Thoracic aorta (tissue), 2 donors: ENCODE measurements around the gene COL18A1. TPM values are rescaled to one million over a fixed set of nuclear protein-coding genes. Genes with fewer than 3 reads are reported as not detected.

ENCODE experiments used
- ATAC-seq: fragments of 150-250 bp; one replicate; pipeline ENCODE4 v1.8.0; 2017; ENCODE audit warnings: low read depth; ENCODE audit not compliant: insufficient number of reproducible peaks, low FRiP score
- DNase-seq: peaks from one replicate; pipeline ENCODE4 v3.0.0-alpha.2; 2020; ENCODE audit warnings: low spot score
- H3K27ac ChIP-seq, 2 donors: fragments of 200-600 bp; sonication (generic); 1 replicate in 1 of 2; 2 replicates in 1 of 2; pipeline ENCODE4 v1.5.1; 2016; ENCODE audit warnings: mild to moderate bottlenecking in 2 of 2, moderate library complexity in 2 of 2
- H3K27me3 ChIP-seq: fragments of 200-600 bp; sonication (generic); replicated peaks from 2 replicates; pipeline ENCODE4 v1.6.0; 2016; ENCODE audit warnings: mild to moderate bottlenecking; ENCODE audit not compliant: insufficient read depth
- H3K36me3 ChIP-seq: fragments of 200-600 bp; sonication (generic); one replicate; pipeline ENCODE4 v1.5.1; 2016
- H3K4me1 ChIP-seq, 2 donors: fragments of 200-600 bp; sonication (generic); 1 replicate in 1 of 2; 2 replicates in 1 of 2; pipeline versions ENCODE4 v1.5.1 to v1.6.0; 2016; ENCODE audit warnings: low read depth in 2 of 2, mild to moderate bottlenecking in 1 of 2; ENCODE audit not compliant: control insufficient read depth in 1 of 2
- H3K4me3 ChIP-seq: fragments of 200-600 bp; sonication (generic); 2 replicates; pipeline ENCODE4 v1.5.1; 2016; ENCODE audit warnings: mild to moderate bottlenecking
- H3K9me3 ChIP-seq: fragments of 200-600 bp; sonication (generic); 2 replicates; pipeline ENCODE4 v1.5.1; 2016
- total RNA-seq, 2 donors: library from RNA; depleted of rRNA; stranded (reverse); fragments of >200 nt; gene quantifications; one replicate each; pipeline versions ENCODE4 v1.1.0 to v1.2.3, GENCODE V29; 2016
- TF ChIP-seq, protein P1 (sequence below): fragments of 200-600 bp; sonication (generic); IDR thresholded peaks from one replicate; pipeline ENCODE4 v1.5.1; 2019; ENCODE audit warnings: antibody characterized with exemption

COL18A1 gene
- total RNA-seq, 2 donors from 2014 or later, result 507 to 811 TPM

DNA sequence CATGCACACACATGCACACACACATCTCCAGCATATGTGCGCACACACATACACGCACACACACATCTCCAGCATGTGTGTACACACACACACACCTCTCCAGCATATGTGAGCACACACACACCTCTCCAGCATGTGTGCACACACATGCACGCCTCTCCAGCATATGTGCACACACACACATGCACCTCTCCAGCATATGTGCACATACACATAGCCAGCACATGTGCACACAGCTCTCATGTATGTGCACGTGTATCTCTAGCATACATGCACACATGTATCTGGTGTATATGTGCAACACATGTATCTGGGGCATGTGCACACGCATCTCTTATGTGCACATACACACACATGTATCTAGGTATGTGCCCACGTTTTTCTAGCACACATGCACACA is 79.4 kb downstream of the COL18A1 start:
- TF ChIP-seq, protein P1, sequence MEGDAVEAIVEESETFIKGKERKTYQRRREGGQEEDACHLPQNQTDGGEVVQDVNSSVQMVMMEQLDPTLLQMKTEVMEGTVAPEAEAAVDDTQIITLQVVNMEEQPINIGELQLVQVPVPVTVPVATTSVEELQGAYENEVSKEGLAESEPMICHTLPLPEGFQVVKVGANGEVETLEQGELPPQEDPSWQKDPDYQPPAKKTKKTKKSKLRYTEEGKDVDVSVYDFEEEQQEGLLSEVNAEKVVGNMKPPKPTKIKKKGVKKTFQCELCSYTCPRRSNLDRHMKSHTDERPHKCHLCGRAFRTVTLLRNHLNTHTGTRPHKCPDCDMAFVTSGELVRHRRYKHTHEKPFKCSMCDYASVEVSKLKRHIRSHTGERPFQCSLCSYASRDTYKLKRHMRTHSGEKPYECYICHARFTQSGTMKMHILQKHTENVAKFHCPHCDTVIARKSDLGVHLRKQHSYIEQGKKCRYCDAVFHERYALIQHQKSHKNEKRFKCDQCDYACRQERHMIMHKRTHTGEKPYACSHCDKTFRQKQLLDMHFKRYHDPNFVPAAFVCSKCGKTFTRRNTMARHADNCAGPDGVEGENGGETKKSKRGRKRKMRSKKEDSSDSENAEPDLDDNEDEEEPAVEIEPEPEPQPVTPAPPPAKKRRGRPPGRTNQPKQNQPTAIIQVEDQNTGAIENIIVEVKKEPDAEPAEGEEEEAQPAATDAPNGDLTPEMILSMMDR, result no peak
- Histone ChIP-seq H3K27me3 (no peaks in the 10 kb centered on the region), H3K27ac (no peak overlapping the region), H3K9me3 (no peaks in the 10 kb centered on the region), H3K4me1 (no peaks in the 10 kb centered on the region), H3K4me3 (no peak overlapping the region), H3K36me3 (peaks cover 60% of the 10 kb centered on the region)
- DNase-seq, result no peak
- no peak for ATAC-seq

DNA sequence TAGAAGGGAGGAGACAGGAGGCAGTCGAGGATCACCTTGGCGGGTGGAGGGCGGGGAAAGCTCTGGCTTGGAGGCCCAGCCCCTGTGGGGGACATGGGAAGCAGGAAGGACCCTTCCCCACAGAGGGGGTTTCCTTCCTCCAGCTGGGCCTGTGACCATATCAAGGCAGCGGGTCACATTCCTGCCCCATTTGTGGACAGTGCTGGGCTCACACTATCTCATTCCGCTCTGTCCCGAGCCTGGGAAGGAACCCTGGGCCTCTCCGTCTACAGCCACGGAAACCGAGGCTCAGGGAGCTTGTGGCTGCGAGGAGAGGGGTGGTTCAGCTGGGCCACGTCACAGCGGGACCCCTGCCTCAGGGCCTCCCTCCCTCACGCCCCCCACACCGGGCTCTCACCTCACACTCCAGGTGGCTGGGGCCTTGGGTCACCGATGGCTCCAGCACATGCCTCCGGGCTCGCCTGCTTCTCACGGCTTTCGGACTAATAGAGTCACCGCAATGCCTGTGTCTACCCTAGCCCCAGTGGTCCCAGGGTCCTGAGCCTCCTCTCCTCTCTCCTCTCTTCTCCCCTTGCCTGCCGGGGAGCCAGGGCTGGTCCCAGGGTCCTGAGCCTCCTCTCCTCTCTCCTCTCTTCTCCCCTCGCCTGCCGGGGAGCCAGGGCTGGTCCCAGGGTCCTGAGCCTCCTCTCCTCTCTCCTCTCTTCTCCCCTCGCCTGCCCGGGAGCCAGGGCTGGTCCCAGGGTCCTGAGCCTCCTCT is 80.9 kb downstream of the COL18A1 start:
- DNase-seq (no peak), ATAC-seq (no peak)
- Histone ChIP-seq H3K36me3 (peaks cover 51% of the 10 kb centered on the region), H3K9me3 (no peaks in the 10 kb centered on the region), H3K4me1 (no peaks in the 10 kb centered on the region), H3K27me3 (no peaks in the 10 kb centered on the region), H3K27ac (no peak overlapping the region), H3K4me3 (no peak overlapping the region)
- TF ChIP-seq, protein P1, result no peak

DNA sequence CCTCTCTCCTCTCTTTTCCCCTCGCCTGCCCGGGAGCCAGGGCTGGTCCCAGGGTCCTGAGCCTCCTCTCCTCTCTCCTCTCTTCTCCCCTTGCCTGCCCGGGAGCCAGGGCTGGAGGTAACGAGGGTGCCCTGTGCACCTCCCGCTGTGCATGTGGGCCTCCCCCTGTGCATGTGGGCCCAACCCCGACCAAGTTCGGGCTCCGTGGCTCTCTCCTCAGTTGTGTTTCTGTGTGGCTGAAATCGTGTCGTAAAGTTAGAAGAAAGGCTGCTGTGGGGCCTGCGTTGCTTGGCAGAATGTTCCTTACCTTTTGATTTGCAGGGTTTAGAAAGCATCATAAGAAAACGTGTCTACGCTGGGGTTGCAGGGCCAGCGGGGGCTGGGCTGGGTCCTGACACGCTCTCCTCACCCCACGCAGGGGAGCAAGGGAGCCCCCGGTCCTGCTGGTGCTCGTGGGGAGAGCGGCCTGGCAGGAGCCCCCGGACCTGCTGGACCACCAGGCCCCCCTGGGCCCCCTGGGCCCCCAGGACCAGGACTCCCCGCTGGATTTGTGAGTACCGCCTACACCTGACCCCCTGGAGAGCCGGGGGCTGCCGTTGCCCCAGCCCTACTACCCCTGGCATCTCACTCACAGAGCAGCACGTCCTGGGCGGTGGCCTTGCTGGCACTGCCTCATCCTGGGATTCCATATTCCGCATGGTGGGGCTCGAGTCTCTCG is 81.6 kb downstream of the COL18A1 start:
- no peaks in the 10 kb centered on the region for H3K27me3 ChIP-seq
- no peak overlapping the region for H3K27ac ChIP-seq
- H3K4me1 ChIP-seq, result no peaks in the 10 kb centered on the region
- H3K36me3 ChIP-seq, result peaks cover 54% of the 10 kb centered on the region
- TF ChIP-seq, protein P1, result no peak
- H3K9me3 ChIP-seq, result no peaks in the 10 kb centered on the region
- H3K4me3 ChIP-seq, result no peak overlapping the region
- DNase-seq, result no peak
- ATAC-seq, result no peak

DNA sequence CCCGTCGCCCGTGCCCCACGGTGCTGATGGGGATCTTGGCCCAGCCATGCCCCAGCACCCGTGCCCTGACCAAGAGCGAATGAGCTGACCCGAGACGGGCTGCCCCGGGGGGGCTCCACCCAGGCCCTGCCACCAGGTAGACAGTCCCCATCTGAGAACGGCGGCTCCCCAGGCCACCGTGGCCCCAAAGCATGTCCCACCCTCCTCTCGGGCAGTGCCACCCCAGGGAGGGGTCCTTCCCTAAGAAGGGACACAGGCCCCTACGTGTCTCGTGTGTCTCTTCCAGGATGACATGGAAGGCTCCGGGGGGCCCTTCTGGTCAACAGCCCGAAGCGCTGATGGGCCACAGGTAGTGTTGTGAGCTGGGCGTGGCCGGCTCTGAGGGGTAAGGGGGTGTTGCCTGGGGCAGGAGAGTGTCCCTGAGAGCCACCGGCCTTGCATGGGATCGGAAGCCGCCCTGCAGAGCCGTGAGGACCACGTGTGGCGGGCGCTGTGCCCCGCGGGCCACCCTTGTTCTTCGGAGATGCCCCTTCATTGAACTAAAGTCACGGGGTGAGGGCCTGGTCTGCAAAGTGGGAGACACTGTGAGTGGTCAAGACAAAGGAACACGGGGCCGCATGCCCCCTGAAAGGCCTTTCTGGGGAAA is 82.3 kb downstream of the COL18A1 start:
- DNase-seq (no peak), ATAC-seq (no peak)
- Histone ChIP-seq H3K36me3 (peaks cover 57% of the 10 kb centered on the region), H3K9me3 (no peaks in the 10 kb centered on the region), H3K27ac (no peak overlapping the region), H3K27me3 (no peaks in the 10 kb centered on the region), H3K4me3 (no peak overlapping the region), H3K4me1 (no peaks in the 10 kb centered on the region)
- TF ChIP-seq, protein P1, result no peak

DNA sequence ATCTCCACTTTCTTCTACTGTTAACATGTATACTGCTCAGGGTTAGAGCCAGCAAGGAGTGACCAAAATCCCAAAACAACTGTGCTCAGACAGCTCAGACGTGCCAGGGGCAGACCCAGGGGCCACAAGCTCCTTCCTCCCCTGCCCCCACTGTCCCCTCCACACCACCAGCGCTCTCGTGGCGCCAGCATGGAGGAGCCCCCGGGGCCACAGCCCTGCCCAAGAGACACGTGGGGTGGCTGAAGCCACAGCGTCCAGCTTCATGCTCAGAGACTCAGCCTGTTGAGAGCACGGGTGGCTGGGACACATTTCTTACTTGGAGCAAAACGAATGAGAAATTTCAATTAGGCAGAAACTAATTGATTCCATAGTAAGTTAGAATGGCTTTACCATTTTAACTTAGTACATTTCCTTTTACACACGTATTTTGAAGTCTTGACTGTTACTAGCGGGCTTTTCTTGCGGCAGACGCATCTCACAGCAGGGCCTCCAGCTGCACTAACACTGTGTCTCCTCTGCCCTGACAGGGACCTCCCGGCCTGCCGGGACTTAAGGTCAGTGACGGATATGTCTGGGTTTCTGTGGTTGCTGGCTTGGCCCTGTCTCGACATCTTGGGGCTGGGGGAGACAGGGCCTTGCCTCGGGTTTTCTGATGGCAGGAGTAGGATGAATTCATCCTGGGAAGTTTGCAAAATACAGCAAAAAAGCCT is 83.1 kb downstream of the COL18A1 start:
- no peaks in the 10 kb centered on the region for H3K9me3 ChIP-seq
- H3K36me3 ChIP-seq, result peaks cover 61% of the 10 kb centered on the region
- no peaks in the 10 kb centered on the region for H3K4me1 ChIP-seq
- H3K4me3 ChIP-seq, result no peak overlapping the region
- H3K27me3 ChIP-seq, result no peaks in the 10 kb centered on the region
- DNase-seq (no peak), ATAC-seq (no peak)
- TF ChIP-seq, protein P1, result no peak
- no peak overlapping the region for H3K27ac ChIP-seq
